ENCODE results near the gene RAB40B. TPM values are rescaled to one million over a fixed set of nuclear protein-coding genes. Genes with fewer than 3 reads are reported as not detected.

RAB40B gene
- total RNA-seq, 4 donors from 2014 or later = 10.4 to 25.5 (median 19.2) TPM

DNA sequence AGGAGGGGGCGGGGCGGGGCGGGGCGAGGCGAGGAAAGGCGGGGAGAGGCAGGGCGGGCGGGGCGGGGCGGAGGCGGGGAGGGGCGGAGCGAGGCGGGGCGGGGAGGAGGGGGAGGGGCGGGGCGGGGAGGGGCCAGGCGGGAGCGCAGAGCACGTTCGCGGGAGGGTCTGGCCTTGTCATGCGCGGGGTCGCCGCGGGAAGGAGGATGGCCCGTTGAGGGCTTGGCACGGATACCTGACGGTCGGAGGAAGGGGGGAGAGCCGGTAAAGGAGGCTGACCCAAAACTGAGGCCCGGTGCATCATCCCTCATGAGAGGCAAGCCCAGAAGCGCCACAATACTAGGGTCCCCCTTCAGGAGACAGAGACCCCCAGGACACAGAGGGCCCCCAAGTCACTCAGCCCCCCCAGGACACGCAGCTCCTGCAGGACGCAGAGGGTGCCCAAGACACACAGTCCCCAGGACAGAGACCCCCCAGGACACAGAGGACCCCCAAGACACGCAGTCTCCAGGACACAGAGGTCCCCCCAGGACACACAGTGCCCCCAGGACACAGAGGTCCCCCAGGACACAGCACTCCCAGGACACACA is 49.7 kb downstream of the RAB40B start:
- peaks cover 4 to 48% (median 12%) of the 10 kb centered on the region in 3 donors for H3K4me1 ChIP-seq
- H3K36me3 ChIP-seq = peaks cover 0 to 9% of the 10 kb centered on the region in 2 donors
- H3K9me3 ChIP-seq = no peaks in the 10 kb centered on the region
- H3K27ac ChIP-seq = peak overlapping the region in 3 of 4 donors; percentile 84 to 100 (median 100)
- 0 to 10% methylated on average over 2 to 7 of the region's 37 CpGs for WGBS, 2 donors (ENCODE audit: low coverage in 1 of 2)
- H3K27me3 ChIP-seq = no peaks in the 10 kb centered on the region
- H3K4me3 ChIP-seq = peak overlapping the region; percentile 10 to 99
- ATAC-seq = peak; percentile 41
- TF ChIP-seq CTCF (IDR thresholded peaks at IDR 0.05) = no peak
- no peak for TF ChIP-seq EP300 (IDR thresholded peaks at IDR 0.05)
- no peak for TF ChIP-seq POLR2A (IDR thresholded peaks at IDR 0.05)
- TF ChIP-seq POLR2AphosphoS5 (IDR thresholded peaks at IDR 0.05) = no peak

DNA sequence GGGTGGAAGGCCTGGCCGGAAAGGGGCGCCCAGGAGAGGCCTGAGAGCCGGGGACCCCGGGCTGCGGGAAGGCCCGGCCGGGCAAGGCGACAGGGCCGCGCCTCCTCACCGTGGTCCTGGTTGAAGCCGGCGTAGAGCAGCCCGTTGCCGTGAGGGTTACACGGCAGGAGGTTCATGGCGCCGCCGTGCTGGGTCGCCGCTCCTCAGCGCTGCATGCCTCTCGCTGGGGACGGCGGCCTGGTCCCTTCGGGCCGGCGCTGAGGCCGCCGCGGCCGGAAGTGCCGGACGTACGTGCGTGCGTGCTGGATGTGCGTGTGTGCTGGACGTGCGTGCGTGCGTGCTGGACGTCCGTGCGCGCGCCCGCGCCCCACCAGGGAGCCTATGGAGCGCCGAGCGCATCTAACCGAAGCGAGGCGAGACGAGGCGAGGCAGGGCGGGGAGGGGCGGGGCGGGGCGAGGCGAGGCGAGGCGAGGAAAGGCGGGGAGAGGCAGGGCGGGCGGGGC is 50.3 kb downstream of the RAB40B start, which contains the start of gene WDR45B:
TSS of gene WDR45B (minus strand) at position 280 of the 504 bp plus-strand sequence. CDS start at position 176, 104 bp downstream.
- no peaks in the 10 kb centered on the region for H3K9me3 ChIP-seq
- no peaks in the 10 kb centered on the region for H3K27me3 ChIP-seq
- H3K4me3 ChIP-seq = peak within 1 kb of the TSS; percentile 88 to 99
- H3K27ac ChIP-seq = peak within 1 kb of the TSS; percentile 95 to 100 (median 99)
- H3K36me3 ChIP-seq = peaks cover 0 to 15% of the 10 kb centered on the region in 2 donors
- TF ChIP-seq CTCF (IDR thresholded peaks at IDR 0.05) (no peak), POLR2A (IDR thresholded peaks at IDR 0.05) (peak; percentile 97), EP300 (IDR thresholded peaks at IDR 0.05) (peak; percentile 63), POLR2AphosphoS5 (IDR thresholded peaks at IDR 0.05) (peak; percentile 99)
- peak; percentile 98 for ATAC-seq
- WGBS, 2 donors (ENCODE audit: low coverage in 1 of 2) = 0% methylated on average over 1 of the region's 67 CpGs; no CpG with 5 or more reads in 1 of the 2 donors
- H3K4me1 ChIP-seq = peaks cover 4 to 55% (median 12%) of the 10 kb centered on the region in 3 donors

DNA sequence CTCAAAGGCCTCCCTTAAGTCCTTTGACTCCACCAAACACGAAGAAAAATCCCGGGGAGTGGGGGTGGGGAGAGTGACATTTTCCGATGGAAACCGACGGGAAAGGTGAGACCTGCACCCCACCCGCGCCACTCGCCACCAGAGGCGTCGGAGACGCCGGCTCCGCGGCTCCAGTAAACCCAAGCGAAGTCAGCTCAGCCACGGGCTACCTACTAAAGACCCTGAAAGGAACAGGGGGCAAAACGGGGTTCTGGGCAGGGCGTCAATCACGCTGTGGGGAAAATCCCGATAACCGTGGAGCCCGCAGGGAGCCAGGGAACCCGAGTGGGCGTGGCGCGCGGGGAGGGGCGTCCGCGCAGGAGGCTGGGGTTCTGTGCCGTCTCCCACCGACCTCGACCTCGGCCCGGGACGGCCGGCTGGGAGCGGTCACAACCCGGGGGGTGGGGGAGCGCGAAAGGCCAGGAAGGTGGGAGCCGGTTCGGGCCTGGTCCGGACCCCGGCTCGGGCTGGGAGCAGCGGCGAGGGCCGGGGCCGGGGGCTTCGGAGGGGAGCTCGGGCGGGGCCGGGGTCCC is 50.8 kb downstream of the RAB40B start:
- H3K9me3 ChIP-seq = no peaks in the 10 kb centered on the region
- peaks cover 0 to 21% of the 10 kb centered on the region in 2 donors for H3K36me3 ChIP-seq
- H3K27me3 ChIP-seq = no peaks in the 10 kb centered on the region
- ATAC-seq = peak; percentile 11
- H3K27ac ChIP-seq = peak overlapping the region; percentile 95 to 100 (median 99)
- TF ChIP-seq CTCF (IDR thresholded peaks at IDR 0.05) (peak in 2 of 4 experiments; percentile 8 to 12), POLR2A (IDR thresholded peaks at IDR 0.05) (no peak), POLR2AphosphoS5 (IDR thresholded peaks at IDR 0.05) (no peak)
- 0% methylated on average over 2 of the region's 54 CpGs; no CpG with 5 or more reads in 1 of the 2 donors for WGBS, 2 donors (ENCODE audit: low coverage in 1 of 2)
- peaks cover 4 to 57% (median 12%) of the 10 kb centered on the region in 3 donors for H3K4me1 ChIP-seq
- H3K4me3 ChIP-seq = peak overlapping the region; percentile 88 to 99

DNA sequence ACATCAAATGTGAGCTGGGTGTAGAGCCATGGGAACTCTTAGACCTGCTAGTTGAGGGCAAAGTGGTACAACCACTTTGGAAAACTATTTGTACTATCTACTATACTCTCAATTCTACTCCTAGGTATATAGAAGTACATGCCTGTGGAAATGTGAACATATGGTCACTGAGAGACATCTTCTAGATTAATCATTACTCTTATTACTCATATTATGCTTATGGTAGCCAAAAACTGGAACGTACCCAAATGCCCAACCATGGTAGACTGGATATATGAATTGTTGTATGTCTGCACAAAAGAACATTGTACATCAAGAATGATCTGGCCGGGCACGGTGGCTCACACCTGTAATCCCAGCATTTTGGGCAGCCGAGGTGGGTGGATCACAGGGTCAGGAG is 53.0 kb downstream of the RAB40B start:
- Histone ChIP-seq H3K36me3 (peaks cover 0 to 42% of the 10 kb centered on the region in 2 donors), H3K4me3 (no peak overlapping the region), H3K4me1 (peaks cover 4 to 59% (median 12%) of the 10 kb centered on the region in 3 donors), H3K27me3 (no peaks in the 10 kb centered on the region), H3K27ac (no peak overlapping the region), H3K9me3 (no peaks in the 10 kb centered on the region)
- no peak for ATAC-seq
- WGBS, 2 donors (ENCODE audit: low coverage in 1 of 2) = 86 to 92% methylated on average over 1 to 4 of the region's 4 CpGs
- TF ChIP-seq EP300 (IDR thresholded peaks at IDR 0.05) = no peak
- no peak for TF ChIP-seq CTCF (IDR thresholded peaks at IDR 0.05)
- TF ChIP-seq POLR2A (IDR thresholded peaks at IDR 0.05) = no peak
- TF ChIP-seq POLR2AphosphoS5 (IDR thresholded peaks at IDR 0.05) = no peak
